ENCODE data around the gene MDH1B.
"Not testable (repeated sequence)": the region's sequence is repeated elsewhere in the genome, so short reads cannot be mapped to it uniquely, and the experiment has no call there.

MDH1B gene

GRCh38 chr2:206766057-206766930, 1.2 kb upstream of the MDH1B start:
- no peak for DNase-seq

- DNase-seq, result no peak
These were observed 371 bp downstream of the MDH1B start for GRCh38 chr2:206764673-206765241.

GRCh38 chr2:206756816-206757215, 8.3 kb downstream of the MDH1B start:
- DNase-seq, result no peak

- DNase-seq, result no peak
These were observed 24.3 kb downstream of the MDH1B start for GRCh38 chr2:206740800-206741199.

GRCh38 chr2:206739271-206739670, 25.9 kb downstream of the MDH1B start:
- no peak for DNase-seq

GRCh38 chr2:206736935-206737334, 28.2 kb downstream of the MDH1B start:
- DNase-seq, result no peak

GRCh38 chr2:206733341-206733740, 31.8 kb downstream of the MDH1B start:
- DNase-seq, result no peak

GRCh38 chr2:206728277-206729199, 36.6 kb downstream of the MDH1B start:
- no peak for DNase-seq

- DNase-seq, result no peak
These were observed 37.8 kb downstream of the MDH1B start for GRCh38 chr2:206727287-206727686.

- no peak for DNase-seq
These were observed 41.8 kb downstream of the MDH1B start for GRCh38 chr2:206723288-206723687.

GRCh38 chr2:206721256-206721920, 43.7 kb downstream of the MDH1B start:
- DNase-seq, result no peak

- DNase-seq, result no peak
These were observed 46.8 kb downstream of the MDH1B start, which contains the start of gene DYTN for GRCh38 chr2:206718296-206718695. DYTN (minus strand) TSS chr2:206718396; CDS start chr2:206718279, 117 bp downstream.

- DNase-seq, result no peak
These were observed 48.5 kb downstream of the MDH1B start for GRCh38 chr2:206716623-206717022.

- DNase-seq, result not testable (repeated sequence)
These were observed 49.9 kb downstream of the MDH1B start for GRCh38 chr2:206715183-206715582.

- no peak for DNase-seq
These were observed 51.4 kb downstream of the MDH1B start for GRCh38 chr2:206713746-206714145.

- DNase-seq, result no peak
These were observed 56.8 kb downstream of the MDH1B start for GRCh38 chr2:206708286-206708685.

GRCh38 chr2:206707164-206707701, 57.9 kb downstream of the MDH1B start:
- DNase-seq, result no peak

GRCh38 chr2:206701952-206702605, 63.0 kb downstream of the MDH1B start:
- no peak for DNase-seq

GRCh38 chr2:206700156-206700555, 65.0 kb downstream of the MDH1B start:
- DNase-seq, result no peak

- no peak for DNase-seq
These were observed 66.3 kb downstream of the MDH1B start for GRCh38 chr2:206698811-206699210.

GRCh38 chr2:206696910-206697309, 68.2 kb downstream of the MDH1B start:
- DNase-seq, result no peak

Measured in KG1 (cell line).